ENCODE results near the gene IL36A.

Gene IL36A

GRCh38 chr2:113050921-113051895 is 45.9 kb downstream of the IL36A start:
- DNase-seq (ENCODE audit: low read depth in 2 of 2), result no peak

GRCh38 chr2:113052396-113052917 is 47.2 kb downstream of the IL36A start, which contains the start of gene IL36B:
IL36B (minus strand) TSS chr2:113052867.
- no peak for DNase-seq (ENCODE audit: low read depth in 2 of 2)

GRCh38 chr2:113053666-113054065 is 48.4 kb downstream of the IL36A start:
- DNase-seq (ENCODE audit: low read depth in 2 of 2), result no peak

- DNase-seq (ENCODE audit: low read depth in 2 of 2), result no peak
Measured at GRCh38 chr2:113054066-113054465, 48.8 kb downstream of the IL36A start.

GRCh38 chr2:113056521-113056920 is 51.3 kb downstream of the IL36A start:
- DNase-seq (ENCODE audit: low read depth in 2 of 2), result no peak

GRCh38 chr2:113057117-113057516 is 51.9 kb downstream of the IL36A start:
- no peak for DNase-seq (ENCODE audit: low read depth in 2 of 2)

Data from stimulated activated CD8-positive, alpha-beta memory T cell treated with anti-CD3 and anti-CD28 coated beads, Interleukin-15, amount 100 ng/mL, for 48 hours (primary cell).